ENCODE results near the gene ZNF638. TPM values are rescaled to one million over a fixed set of nuclear protein-coding genes. Genes with fewer than 3 reads are reported as not detected.

Gene ZNF638
- total and polyA plus RNA-seq, 2 of the 4 experiments (the other 2 are of a cell fraction) = 46.4 to 129 TPM

GRCh38 chr2:71361631-71362030, 30.0 kb downstream of the ZNF638 start:
- Histone ChIP-seq H3K4ac (ENCODE audit: low read depth, low read length) (no peak overlapping the region), H2BK20ac (ENCODE audit: low read depth, low read length) (no peak overlapping the region), H3K27me3 (ENCODE audit: control insufficient read depth, insufficient read depth, low read length) (no peaks in the 10 kb centered on the region), H3K23ac (ENCODE audit: low read depth, low read length) (no peak overlapping the region), H2BK5ac (ENCODE audit: low read depth, low read length, poor library complexity, severe bottlenecking) (no peak overlapping the region), H3K9me1 (ENCODE audit: insufficient read depth, low read length) (no peaks in the 10 kb centered on the region; the same call in 1 of the 2 replicates), H3K9ac (ENCODE audit: low read depth, low read length) (no peak overlapping the region), H3K79me1 (ENCODE audit: low read depth in 1 of 2, low read length in 2 of 2) (peaks cover 35 to 43% of the 10 kb centered on the region in 2 experiments), H4K5ac (ENCODE audit: low read depth, low read length) (no peak overlapping the region), H3K56ac (ENCODE audit: extremely low read depth, insufficient read depth, low read length) (no peak overlapping the region), H3K4me3 (ENCODE audit: insufficient read depth, low read depth, low read length) (no peak overlapping the region), H2BK120ac (ENCODE audit: low read depth, low read length) (no peak overlapping the region), H4K20me1 (ENCODE audit: insufficient read depth, low read length) (peaks cover 23% of the 10 kb centered on the region; the same call in 1 of the 2 replicates), H2AK9ac (replicated peaks; ENCODE audit: low read depth, low read length, poor library complexity) (no peak overlapping the region), H3K14ac (replicated peaks; ENCODE audit: low read depth, low read length) (no peak overlapping the region), H3K36me3 (ENCODE audit: control insufficient read depth, insufficient read depth, low read length) (peaks cover 28% of the 10 kb centered on the region), H3K18ac (ENCODE audit: low read depth, low read length) (no peak overlapping the region), H2BK15ac (ENCODE audit: low read depth, low read length) (no peak overlapping the region), H3K9me3 (ENCODE audit: control insufficient read depth, insufficient read depth, low read length) (no peaks in the 10 kb centered on the region), H2AK5ac (ENCODE audit: low read depth, low read length) (no peak overlapping the region), H2AFZ (replicated peaks; ENCODE audit: low read length, poor library complexity) (no peak overlapping the region), H3K4me1 (ENCODE audit: control insufficient read depth, insufficient read depth, low read length) (no peaks in the 10 kb centered on the region; the same call in 1 of the 2 replicates), H4K91ac (ENCODE audit: insufficient read depth, low read depth, low read length) (no peak overlapping the region), H3K4me2 (ENCODE audit: low read depth, low read length) (no peak overlapping the region), H4K8ac (ENCODE audit: low read depth in 2 of 2, low read length in 2 of 2) (no peak overlapping the region), H3K27ac (ENCODE audit: insufficient read depth, low read length) (no peak overlapping the region)
- intact Hi-C loops (cut with micrococcal nuclease) = loop anchor here (5.0 kb wide), 1 partner anchor 46 kb away; no protein-coding TSS in a partner anchor
- no TSS peak for BruUV-seq (replicated peaks)
- ATAC-seq (ENCODE audit: low read depth) = no peak
- no peak for TF ChIP-seq RCOR1 (IDR thresholded peaks at IDR 0.05; ENCODE audit: insufficient replicate concordance, low read length)
- TF ChIP-seq, protein P1, sequence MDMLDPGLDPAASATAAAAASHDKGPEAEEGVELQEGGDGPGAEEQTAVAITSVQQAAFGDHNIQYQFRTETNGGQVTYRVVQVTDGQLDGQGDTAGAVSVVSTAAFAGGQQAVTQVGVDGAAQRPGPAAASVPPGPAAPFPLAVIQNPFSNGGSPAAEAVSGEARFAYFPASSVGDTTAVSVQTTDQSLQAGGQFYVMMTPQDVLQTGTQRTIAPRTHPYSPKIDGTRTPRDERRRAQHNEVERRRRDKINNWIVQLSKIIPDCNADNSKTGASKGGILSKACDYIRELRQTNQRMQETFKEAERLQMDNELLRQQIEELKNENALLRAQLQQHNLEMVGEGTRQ (IDR thresholded peaks at IDR 0.05; ENCODE audit: low read depth, low read length) = no peak
- TF ChIP-seq FOS (IDR thresholded peaks at IDR 0.05; ENCODE audit: low read depth, low read length) = no peak
- TF ChIP-seq CEBPB (IDR thresholded peaks at IDR 0.05; ENCODE audit: low read depth, low read length) = no peak
- TF ChIP-seq CTCF (conservative IDR thresholded peaks at IDR 0.05; ENCODE audit: low read depth, low read length) = no peak
- no peak for TF ChIP-seq RFX5 (IDR thresholded peaks at IDR 0.05; ENCODE audit: low read depth, low read length)
- no peak for TF ChIP-seq NFE2L2 (IDR thresholded peaks at IDR 0.05; ENCODE audit: low read depth, low read length)
- TF ChIP-seq RAD21 (IDR thresholded peaks at IDR 0.05; ENCODE audit: low read length) = no peak
- TF ChIP-seq, protein P2, sequence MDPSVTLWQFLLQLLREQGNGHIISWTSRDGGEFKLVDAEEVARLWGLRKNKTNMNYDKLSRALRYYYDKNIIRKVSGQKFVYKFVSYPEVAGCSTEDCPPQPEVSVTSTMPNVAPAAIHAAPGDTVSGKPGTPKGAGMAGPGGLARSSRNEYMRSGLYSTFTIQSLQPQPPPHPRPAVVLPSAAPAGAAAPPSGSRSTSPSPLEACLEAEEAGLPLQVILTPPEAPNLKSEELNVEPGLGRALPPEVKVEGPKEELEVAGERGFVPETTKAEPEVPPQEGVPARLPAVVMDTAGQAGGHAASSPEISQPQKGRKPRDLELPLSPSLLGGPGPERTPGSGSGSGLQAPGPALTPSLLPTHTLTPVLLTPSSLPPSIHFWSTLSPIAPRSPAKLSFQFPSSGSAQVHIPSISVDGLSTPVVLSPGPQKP (IDR thresholded peaks at IDR 0.05; ENCODE audit: borderline replicate concordance, low read depth, low read length) = no peak
- TF ChIP-seq MAFK (IDR thresholded peaks at IDR 0.05; ENCODE audit: low read depth, low read length) = no peak
- no peak for TF ChIP-seq SMC3 (IDR thresholded peaks at IDR 0.05; ENCODE audit: low read depth, low read length)
- TF ChIP-seq MAZ (IDR thresholded peaks at IDR 0.05; ENCODE audit: borderline replicate concordance, low read depth, low read length) = no peak
- no peak for TF ChIP-seq POLR2A (IDR thresholded peaks at IDR 0.05; ENCODE audit: low read depth, low read length)
- no peak for TF ChIP-seq MXI1 (IDR thresholded peaks at IDR 0.05; ENCODE audit: borderline replicate concordance, low read depth, low read length)
- ChIA-PET CTCF (no interaction called here), POLR2A (ENCODE audit: unreplicated experiment) (no interaction called here)
- in situ Hi-C loops (cut with MboI; ENCODE audit: low sequenced_read_pairs) = no loop called here
- DNase-seq = no peak
- dilution Hi-C loops (cut with HindIII; ENCODE audit: low sequenced_read_pairs, unreplicated experiment) = no loop called here
- WGBS, 2 experiments (ENCODE audit: extremely low coverage in 2 of 2, insufficient read length in 1 of 2) = no CpG with 5 or more reads among the region's 3 CpGs

All from IMR-90 (cell line).